Hepatocyte (in vitro differentiated cells): ENCODE measurements around the gene SRCIN1. TPM values are rescaled to one million over a fixed set of nuclear protein-coding genes. Genes with fewer than 3 reads are reported as not detected.
"Not testable (repeated sequence)": the region's sequence is repeated elsewhere in the genome, so short reads cannot be mapped to it uniquely, and the experiment has no call there.

Experiments
- DNase-seq: peaks from one replicate; pipeline ENCODE4 v3.0.0-alpha.2; 2016; ENCODE audit warnings: low spot score
- H2AFZ ChIP-seq: fragments of 200-600 bp; sonication (generic); 2 replicates; pipeline ENCODE4 v1.6.0; 2016; ENCODE audit warnings: antibody characterized with exemption, mild to moderate bottlenecking
- H3K27ac ChIP-seq: fragments of 200-600 bp; sonication (generic); 2 replicates; pipeline ENCODE4 v1.5.1; 2016; ENCODE audit warnings: mild to moderate bottlenecking
- H3K27me3 ChIP-seq: fragments of 200-600 bp; sonication (generic); 2 replicates; pipeline ENCODE4 v1.6.1; 2016
- H3K36me3 ChIP-seq: fragments of 200-600 bp; sonication (generic); replicated peaks from 2 replicates; pipeline ENCODE4 v1.5.1; 2016; ENCODE audit warnings: low read depth; ENCODE audit not compliant: insufficient read depth
- H3K4me1 ChIP-seq: fragments of 200-600 bp; sonication (generic); 2 replicates; pipeline ENCODE4 v1.5.1; 2016; ENCODE audit warnings: mild to moderate bottlenecking, moderate library complexity; ENCODE audit not compliant: insufficient read depth
- H3K4me2 ChIP-seq: fragments of 200-600 bp; sonication (generic); 2 replicates; pipeline ENCODE4 v1.6.0; 2016
- H3K4me3 ChIP-seq: fragments of 200-600 bp; sonication (generic); 2 replicates; pipeline ENCODE4 v1.5.1; 2016; ENCODE audit warnings: mild to moderate bottlenecking
- H3K79me2 ChIP-seq: fragments of 200-600 bp; sonication (generic); 2 replicates; pipeline ENCODE4 v1.6.0; 2017; ENCODE audit warnings: mild to moderate bottlenecking
- H3K9me2 ChIP-seq: fragments of 200-600 bp; sonication (generic); replicated peaks from 2 replicates; pipeline ENCODE4 v1.6.0; 2017; ENCODE audit warnings: mild to moderate bottlenecking; ENCODE audit not compliant: insufficient read depth
- H3K9me3 ChIP-seq: fragments of 200-600 bp; sonication (generic); 2 replicates; pipeline ENCODE4 v1.5.1; 2016; ENCODE audit warnings: low read depth, mild to moderate bottlenecking
- H4K20me1 ChIP-seq: fragments of 200-600 bp; sonication (generic); 2 replicates; pipeline ENCODE4 v1.6.0; 2016; ENCODE audit warnings: mild to moderate bottlenecking; ENCODE audit not compliant: insufficient read depth, poor library complexity, severe bottlenecking
- CTCF ChIP-seq: fragments of 200-600 bp; sonication (generic); IDR thresholded peaks from 2 replicates; pipeline ENCODE4 v1.5.1; 2016; ENCODE audit warnings: antibody characterized with exemption, mild to moderate bottlenecking; ENCODE audit not compliant: poor library complexity
- EZH2 ChIP-seq: fragments of 200-600 bp; sonication (generic); IDR thresholded peaks from 2 replicates; pipeline ENCODE4 v1.6.1; 2016; ENCODE audit warnings: antibody characterized with exemption, mild to moderate bottlenecking, borderline replicate concordance
- EZH2phosphoT487 ChIP-seq: fragments of 200-600 bp; sonication (generic); IDR thresholded peaks from one replicate; pipeline ENCODE4 v1.6.1; 2018; ENCODE audit warnings: antibody characterized with exemption, mild to moderate bottlenecking, low read depth, moderate library complexity; ENCODE audit not compliant: unreplicated experiment, severe bottlenecking
- WGBS: methylation state at CpG from one replicate; pipeline ENCODE4 v1.1.6; 2016; ENCODE audit warnings: low lambda C conversion rate; ENCODE audit errors: missing lambda C conversion rate; 5-methylcytosine and 5-hydroxymethylcytosine counted together
- polyA plus RNA-seq: library from polyadenylated mRNA; unstranded; fragments of >200 nt; fragmentation: Nextera tagmentation; extraction: Ambion mirVana; gene quantifications from 2 replicates; pipeline ENCODE4 v1.2.1, GENCODE V29; 2016
- total RNA-seq: library from RNA; depleted of rRNA; stranded (reverse); fragments of >200 nt; gene quantifications from 2 replicates; pipeline ENCODE4 v1.2.3, GENCODE V29; 2014

SRCIN1 gene
- total and polyA plus RNA-seq, 2 experiments from 2014 or later, result 0.82 to 0.90 TPM

- Histone ChIP-seq H4K20me1 (no peaks in the 10 kb centered on the region), H3K79me2 (no peaks in the 10 kb centered on the region), H3K27ac (no peak overlapping the region), H3K4me1 (no peaks in the 10 kb centered on the region), H3K27me3 (peaks cover 12% of the 10 kb centered on the region), H3K4me2 (no peak overlapping the region), H3K36me3 (no peaks in the 10 kb centered on the region), H3K9me2 (no peaks in the 10 kb centered on the region), H3K9me3 (no peaks in the 10 kb centered on the region), H3K4me3 (no peak overlapping the region), H2AFZ (no peak overlapping the region)
- WGBS, result 77% methylated on average over 8 of the region's 9 CpGs
- no peak for DNase-seq
- TF ChIP-seq CTCF (no peak), EZH2phosphoT487 (no peak), EZH2 (no peak)
These were observed 72.5 kb downstream of the SRCIN1 start for GRCh38 chr17:38533241-38533640.

- no peak overlapping the region for H2AFZ ChIP-seq
- H3K4me1 ChIP-seq, result no peaks in the 10 kb centered on the region
- WGBS, result 91% methylated on average over 16 of the region's 16 CpGs
- no peaks in the 10 kb centered on the region for H4K20me1 ChIP-seq
- no peaks in the 10 kb centered on the region for H3K9me3 ChIP-seq
- H3K4me3 ChIP-seq, result no peak overlapping the region
- H3K27ac ChIP-seq, result no peak overlapping the region
- H3K27me3 ChIP-seq, result peaks cover 12% of the 10 kb centered on the region
- DNase-seq, result no peak
- TF ChIP-seq EZH2phosphoT487, result no peak
- no peak for TF ChIP-seq CTCF
- no peak for TF ChIP-seq EZH2
- no peaks in the 10 kb centered on the region for H3K9me2 ChIP-seq
- H3K36me3 ChIP-seq, result no peaks in the 10 kb centered on the region
- H3K79me2 ChIP-seq, result no peaks in the 10 kb centered on the region
- no peak overlapping the region for H3K4me2 ChIP-seq
These were observed 73.3 kb downstream of the SRCIN1 start for GRCh38 chr17:38532451-38532850.

- H3K4me3 ChIP-seq, DNase-seq: not testable (repeated sequence)
- WGBS, result 83% methylated on average over 11 of the region's 11 CpGs
These were observed 74.0 kb downstream of the SRCIN1 start for GRCh38 chr17:38531761-38532160.

GRCh38 chr17:38530856-38531255, 74.9 kb downstream of the SRCIN1 start:
- H4K20me1 ChIP-seq, H2AFZ ChIP-seq, H3K4me2 ChIP-seq, H3K4me1 ChIP-seq, H3K79me2 ChIP-seq, H3K4me3 ChIP-seq, H3K9me3 ChIP-seq, DNase-seq, H3K27ac ChIP-seq, H3K36me3 ChIP-seq, H3K9me2 ChIP-seq: not testable (repeated sequence)
- WGBS, result 64% methylated on average over 7 of the region's 11 CpGs
- H3K27me3 ChIP-seq, result peaks cover 12% of the 10 kb centered on the region

More at GRCh38 chr17:38531761-38532160, 74.0 kb downstream of the SRCIN1 start:
- H3K79me2 ChIP-seq, H2AFZ ChIP-seq, H3K36me3 ChIP-seq, H3K4me2 ChIP-seq, H4K20me1 ChIP-seq, H3K9me2 ChIP-seq, H3K27ac ChIP-seq, H3K9me3 ChIP-seq, H3K4me1 ChIP-seq: not testable (repeated sequence)
- peaks cover 12% of the 10 kb centered on the region for H3K27me3 ChIP-seq

- not testable (repeated sequence) for H2AFZ ChIP-seq, H3K4me1 ChIP-seq, H3K79me2 ChIP-seq, H3K4me3 ChIP-seq, H3K4me2 ChIP-seq, H3K9me3 ChIP-seq, H4K20me1 ChIP-seq, H3K9me2 ChIP-seq, H3K36me3 ChIP-seq, H3K27ac ChIP-seq
- peak; percentile 29 for DNase-seq
- H3K27me3 ChIP-seq, result peaks cover 12% of the 10 kb centered on the region
- 30% methylated on average over 10 of the region's 10 CpGs for WGBS
These were observed 77.6 kb downstream of the SRCIN1 start for GRCh38 chr17:38528141-38528540.

- H3K4me2 ChIP-seq, H2AFZ ChIP-seq, H3K4me1 ChIP-seq, DNase-seq, H3K27ac ChIP-seq, H3K9me3 ChIP-seq, H4K20me1 ChIP-seq, H3K4me3 ChIP-seq, H3K79me2 ChIP-seq, H3K9me2 ChIP-seq, H3K36me3 ChIP-seq: not testable (repeated sequence)
- 56% methylated on average over 8 of the region's 8 CpGs for WGBS
- peaks cover 12% of the 10 kb centered on the region for H3K27me3 ChIP-seq
These were observed 79.2 kb downstream of the SRCIN1 start for GRCh38 chr17:38526526-38526925.
